Suprapubic skin (tissue), 4 donors: ENCODE measurements around the gene MAP10.
"Not testable (repeated sequence)": the region's sequence is repeated elsewhere in the genome, so short reads cannot be mapped to it uniquely, and the experiment has no call there.

Source experiments
- POLR2A ChIP-seq, 2 donors: fragments of 450-650 bp; IDR thresholded peaks; one replicate each; pipeline ENCODE4 v1.6.1; 2017; ENCODE audit warnings: antibody characterized with exemption in 2 of 2, mild to moderate bottlenecking in 2 of 2, moderate library complexity in 2 of 2
- POLR2AphosphoS5 ChIP-seq, 3 donors: sonication (generic); formaldehyde crosslinking; IDR thresholded peaks; one replicate each; pipeline ENCODE4 v1.6.1; 2017; ENCODE audit warnings: antibody characterized with exemption in 3 of 3

DNA sequence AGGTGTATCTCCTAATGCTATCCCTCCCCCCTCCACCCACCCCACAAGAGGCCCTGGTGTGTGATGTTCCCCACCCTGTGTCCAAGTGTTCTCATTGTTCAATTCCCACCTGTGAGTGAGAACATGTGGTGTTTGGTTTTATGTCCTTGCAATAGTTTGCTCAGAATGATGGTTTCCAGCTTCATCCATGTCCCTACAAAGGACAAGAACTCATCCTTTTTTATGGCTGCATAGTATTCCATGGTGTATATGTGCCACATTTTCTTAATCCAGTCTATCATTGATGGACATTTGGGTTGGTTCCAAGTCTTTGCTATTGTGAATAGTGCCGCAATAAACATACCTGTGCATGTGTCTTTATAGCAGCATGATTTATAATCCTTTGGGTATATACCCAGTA lies 19.6 kb upstream of the MAP10 start:
- not testable (repeated sequence) for TF ChIP-seq POLR2AphosphoS5, POLR2A (IDR thresholded peaks at IDR 0.05)
